ENCODE results near the gene HRCT1. TPM values are rescaled to one million over a fixed set of nuclear protein-coding genes. Genes with fewer than 3 reads are reported as not detected.
"Not testable (repeated sequence)": the region's sequence is repeated elsewhere in the genome, so short reads cannot be mapped to it uniquely, and the experiment has no call there.

Gene HRCT1
- total and polyA plus RNA-seq, 2 donors (not counting 1 experiment from before 2014, with no cell fraction given): not detected

DNA sequence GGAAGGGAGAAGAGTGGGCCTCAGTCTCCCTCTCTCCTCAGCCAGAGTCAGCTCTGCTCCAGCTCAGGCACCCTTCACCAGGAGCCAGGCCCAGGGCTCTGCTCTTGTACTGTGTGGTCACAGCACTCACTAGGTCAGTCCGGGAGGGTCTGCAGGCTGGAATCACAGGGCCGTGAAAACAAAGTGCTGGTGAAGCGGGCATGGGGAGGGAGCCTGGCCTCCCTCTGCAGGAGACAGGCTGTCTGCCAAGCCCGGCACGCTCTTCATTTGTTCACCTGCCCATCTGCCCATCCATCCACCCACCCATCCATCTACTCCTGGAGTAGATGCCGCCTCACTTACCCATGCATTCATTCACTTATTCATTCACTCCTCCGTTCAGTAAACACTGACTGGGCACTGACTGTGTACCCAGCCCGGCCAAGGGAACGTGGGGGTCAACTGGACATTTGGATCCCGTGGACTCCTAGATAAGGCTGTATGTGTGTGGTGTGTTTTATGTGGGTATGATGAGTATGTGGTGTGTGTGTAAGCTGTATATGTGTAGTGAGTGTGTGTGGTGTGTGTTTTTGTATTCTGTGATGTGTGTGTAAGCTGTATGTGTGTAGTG, 6.9 kb downstream of the HRCT1 start:
- no peak overlapping the region for H3K4me3 Mint-ChIP-seq
- no peaks in the 10 kb centered on the region for H3K9me3 ChIP-seq (ENCODE audit: control extremely low read depth in 1 of 3, control insufficient read depth in 2 of 3, insufficient read depth in 1 of 3, low read length in 2 of 3)
- DNase-seq (no peak), ATAC-seq (ENCODE audit: low read depth) (no peak)
- H2AFZ ChIP-seq (ENCODE audit: insufficient read depth, low read depth, low read length, poor library complexity, severe bottlenecking): no peak overlapping the region
- no peak overlapping the region for H3K27ac ChIP-seq (ENCODE audit: low read length in 2 of 2)
- no peak overlapping the region for H3K4me3 ChIP-seq (ENCODE audit: control extremely low read depth in 1 of 5, extremely low read depth in 1 of 5, insufficient read depth in 1 of 5, low read depth in 2 of 5, low read length in 4 of 5)
- TF ChIP-seq EZH2 (IDR thresholded peaks at IDR 0.05; ENCODE audit: borderline replicate concordance, insufficient read depth, low read depth, low read length, poor library complexity, severe bottlenecking) (no peak), CTCF (IDR thresholded peaks at IDR 0.05) (no peak)
- no peak overlapping the region for H3K27ac Mint-ChIP-seq
- POLR2A ChIA-PET: no interaction called here
- 93% methylated on average over 10 of the region's 10 CpGs for WGBS (ENCODE audit: insufficient coverage)
- no peak overlapping the region for H3K9ac ChIP-seq (ENCODE audit: low read length)
- no peak overlapping the region for H3K4me2 ChIP-seq (replicated peaks; ENCODE audit: low read depth, low read length, poor library complexity, severe bottlenecking)
- no peaks in the 10 kb centered on the region for H3K79me2 ChIP-seq (ENCODE audit: control insufficient read depth, insufficient read depth, low read length)
- H3K27me3 ChIP-seq (replicated peaks in 1 of 4; ENCODE audit: control extremely low read depth in 1 of 4, control insufficient read depth in 3 of 4, insufficient read depth in 4 of 4, low read length in 3 of 4): peaks cover 0 to 6% (median 3%) of the 10 kb centered on the region in 4 experiments
- H3K36me3 ChIP-seq (replicated peaks in 1 of 2; ENCODE audit: control extremely low read depth in 1 of 2, control insufficient read depth in 1 of 2, extremely low read depth in 1 of 2, insufficient read depth in 2 of 2, low read length in 1 of 2): no peaks in the 10 kb centered on the region
- H3K9me3 Mint-ChIP-seq (ENCODE audit: insufficient read depth): no peaks in the 10 kb centered on the region
- H3K27me3 Mint-ChIP-seq: peaks cover 16% of the 10 kb centered on the region
- no peaks in the 10 kb centered on the region for H4K20me1 ChIP-seq (ENCODE audit: control insufficient read depth, insufficient read depth, low read length, poor library complexity, severe bottlenecking)
- H3K4me1 ChIP-seq (ENCODE audit: control insufficient read depth in 2 of 2, insufficient read depth in 2 of 2, low read length in 2 of 2): peaks cover 4 to 7% of the 10 kb centered on the region in 2 donors
- CTCF ChIA-PET: no interaction called here
- peaks cover 7% of the 10 kb centered on the region for H3K4me1 Mint-ChIP-seq
- intact Hi-C loops (cut with micrococcal nuclease): no loop called here

GRCh38 chr9:35913429-35913828, 7.4 kb downstream of the HRCT1 start:
- CTCF ChIA-PET: interaction anchor here (0.7 kb wide), 1 partner anchor 118 kb away, joined by 4 read pairs; no protein-coding TSS in a partner anchor
- DNase-seq; H3K27ac Mint-ChIP-seq; H3K4me2 ChIP-seq (replicated peaks; ENCODE audit: low read depth, low read length, poor library complexity, severe bottlenecking); H2AFZ ChIP-seq (ENCODE audit: insufficient read depth, low read depth, low read length, poor library complexity, severe bottlenecking); H3K27me3 ChIP-seq (replicated peaks in 1 of 4; ENCODE audit: control extremely low read depth in 1 of 4, control insufficient read depth in 3 of 4, insufficient read depth in 4 of 4, low read length in 3 of 4); H3K9me3 Mint-ChIP-seq (ENCODE audit: insufficient read depth); ATAC-seq (ENCODE audit: low read depth); H3K27ac ChIP-seq (ENCODE audit: low read length in 2 of 2); H4K20me1 ChIP-seq (ENCODE audit: control insufficient read depth, insufficient read depth, low read length, poor library complexity, severe bottlenecking); H3K79me2 ChIP-seq (ENCODE audit: control insufficient read depth, insufficient read depth, low read length); H3K4me1 ChIP-seq (ENCODE audit: control insufficient read depth in 2 of 2, insufficient read depth in 2 of 2, low read length in 2 of 2); H3K4me1 Mint-ChIP-seq; H3K9me3 ChIP-seq (ENCODE audit: control extremely low read depth in 1 of 3, control insufficient read depth in 2 of 3, insufficient read depth in 1 of 3, low read length in 2 of 3); H3K36me3 ChIP-seq (replicated peaks in 1 of 2; ENCODE audit: control extremely low read depth in 1 of 2, control insufficient read depth in 1 of 2, extremely low read depth in 1 of 2, insufficient read depth in 2 of 2, low read length in 1 of 2); H3K9ac ChIP-seq (ENCODE audit: low read length); intact Hi-C loops (cut with micrococcal nuclease); H3K4me3 ChIP-seq (ENCODE audit: control extremely low read depth in 1 of 5, extremely low read depth in 1 of 5, insufficient read depth in 1 of 5, low read depth in 2 of 5, low read length in 4 of 5); H3K4me3 Mint-ChIP-seq; POLR2A ChIA-PET: not testable (repeated sequence)
- H3K27me3 Mint-ChIP-seq: peaks cover 16% of the 10 kb centered on the region
